PC-3 (cell line): ENCODE measurements around the gene CNPY4. TPM values are rescaled to one million over a fixed set of nuclear protein-coding genes. Genes with fewer than 3 reads are reported as not detected.

Experiments used
- ATAC-seq: fragments of 200-7000 bp; cut with Tn5 transposase; 2 replicates; pipeline ENCODE4 v1.9.1; 2020; ENCODE audit warnings: mild to moderate bottlenecking, moderate library complexity
- BruUV-seq: library from RNA; stranded (reverse); fragments of 400-500 nt; replicated peaks from 2 replicates; lab custom pipeline; 2021; lab: Mats Ljungman, UMichigan
- CTCF ChIA-PET: fragments of 300-600 bp; sonication (Branson Sonifier 250); formaldehyde crosslinking; loops from one replicate; lab custom pipeline; 2022; ENCODE audit warnings: antibody characterized with exemption; lab: Charles Lee
- POLR2A ChIA-PET: fragments of 300-600 bp; sonication (Branson Sonifier 250); formaldehyde crosslinking; loops from one replicate; lab custom pipeline; 2022; ENCODE audit warnings: antibody characterized with exemption; ENCODE audit not compliant: unreplicated experiment; lab: Charles Lee
- DNase-seq: peaks from one replicate; pipeline ENCODE4 v3.0.0-alpha.2; 2015
- H2AFZ ChIP-seq: fragments of 300-600 bp; sonication (generic); 2 replicates; pipeline ENCODE4 v1.6.0; 2016; ENCODE audit warnings: antibody characterized with exemption, low read length
- H3F3A ChIP-seq: fragments of 300-600 bp; sonication (generic); one replicate; pipeline ENCODE4 v1.6.0; 2017; ENCODE audit warnings: antibody characterized with exemption, low read length, control low read depth, mild to moderate bottlenecking; ENCODE audit not compliant: unreplicated experiment
- H3K27ac ChIP-seq: fragments of 300-600 bp; sonication (generic); 2 replicates; pipeline ENCODE4 v1.5.1; 2016; ENCODE audit warnings: mild to moderate bottlenecking, low read length
- H3K27me3 ChIP-seq: fragments of 300-600 bp; sonication (generic); 2 replicates; pipeline ENCODE4 v1.6.1; 2016; ENCODE audit warnings: low read length, mixed read lengths
- H3K36me3 ChIP-seq: fragments of 300-600 bp; sonication (generic); 2 replicates; pipeline ENCODE4 v1.6.1; 2016; ENCODE audit warnings: low read depth, mixed run types, low read length, mixed read lengths
- H3K4me1 ChIP-seq: fragments of 300-600 bp; sonication (generic); 2 replicates; pipeline ENCODE4 v1.5.1; 2016; ENCODE audit warnings: low read length; ENCODE audit not compliant: insufficient read depth
- H3K4me2 ChIP-seq: fragments of 300-600 bp; sonication (generic); 2 replicates; pipeline ENCODE4 v1.6.0; 2016; ENCODE audit warnings: low read length
- H3K4me3 ChIP-seq: fragments of 300-600 bp; sonication (generic); 2 replicates; pipeline ENCODE4 v1.5.1; 2016; ENCODE audit warnings: mild to moderate bottlenecking, low read length, mixed read lengths
- H3K79me2 ChIP-seq: fragments of 300-600 bp; sonication (generic); 2 replicates; pipeline ENCODE4 v1.6.1; 2017; ENCODE audit warnings: low read length, mixed read lengths
- H3K9ac ChIP-seq: fragments of 300-600 bp; sonication (generic); 2 replicates; pipeline ENCODE4 v1.6.0; 2016; ENCODE audit warnings: mild to moderate bottlenecking, low read length
- H3K9me2 ChIP-seq: fragments of 300-600 bp; sonication (generic); replicated peaks from 2 replicates; pipeline ENCODE4 v1.6.1; 2016; ENCODE audit warnings: mixed run types, low read length, mixed read lengths
- H3K9me3 ChIP-seq: fragments of 300-600 bp; sonication (generic); 2 replicates; pipeline ENCODE4 v1.6.1; 2016; ENCODE audit warnings: low read length, mixed read lengths
- H4K20me1 ChIP-seq: fragments of 300-600 bp; sonication (generic); 2 replicates; pipeline ENCODE4 v1.6.1; 2016; ENCODE audit warnings: low read length, mixed read lengths
- EZH2 ChIP-seq: fragments of 300-600 bp; sonication (generic); IDR thresholded peaks from one replicate; pipeline ENCODE4 v1.6.1; 2017; ENCODE audit warnings: antibody characterized with exemption, mild to moderate bottlenecking, low read length; ENCODE audit not compliant: unreplicated experiment
- EZH2phosphoT487 ChIP-seq: fragments of 300-600 bp; sonication (generic); IDR thresholded peaks from 2 replicates; pipeline ENCODE4 v1.6.1; 2018; ENCODE audit warnings: mild to moderate bottlenecking, antibody characterized with exemption, low read length, borderline replicate concordance
- intact Hi-C: fragments of 100-400 bp; cut with micrococcal nuclease; formaldehyde crosslinking; loops from 2 replicates; pipeline ENCODE4 v1.9.0; 2023
- total RNA-seq: library from RNA; depleted of rRNA; stranded (reverse); fragments of >200 nt; gene quantifications from 2 replicates; pipeline ENCODE4 v1.2.3, GENCODE V29; 2014
- TF ChIP-seq, protein P1 (sequence below): fragments of 300-600 bp; sonication (generic); conservative IDR thresholded peaks from 2 replicates; pipeline ENCODE4 v1.5.1; 2017; ENCODE audit warnings: antibody characterized with exemption, low read depth, mild to moderate bottlenecking, low read length

Gene CNPY4
- total RNA-seq, 1 experiment from 2014 or later = 7.5 TPM

DNA sequence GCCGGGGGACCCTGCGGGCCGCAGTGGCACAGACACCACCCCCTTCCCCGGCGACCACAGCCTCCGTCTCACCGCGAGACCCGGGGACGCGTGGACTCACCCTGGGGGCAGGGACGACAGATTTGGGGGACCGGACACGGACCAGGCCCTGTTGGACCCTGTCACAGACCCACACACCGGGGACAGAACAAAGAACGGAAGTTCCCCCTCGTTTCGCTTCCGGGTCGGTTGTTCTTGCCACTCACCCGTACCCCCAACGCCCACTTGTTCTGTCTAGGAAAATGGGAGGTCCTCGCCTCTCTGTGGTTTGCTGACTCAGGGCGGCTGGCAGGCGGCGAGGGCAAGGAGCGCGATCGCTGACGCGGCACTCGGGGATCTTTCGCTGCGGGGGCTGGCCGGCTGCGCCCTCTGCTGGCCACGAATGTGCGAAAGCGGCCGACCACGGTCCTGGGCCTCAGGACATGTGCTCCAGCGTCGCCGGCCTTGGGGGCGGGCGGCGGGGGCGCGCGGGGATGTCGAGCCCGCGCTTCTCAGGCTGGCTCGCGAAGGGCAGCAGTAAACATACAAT, 37.8 kb upstream of the CNPY4 start, which contains the start of gene ZNF3:
Gene ZNF3, minus strand, starts transcription at position 189 of the 568 bp plus-strand sequence. CDS start 4,366 bp downstream, outside the sequence.
- intact Hi-C loops = loop anchor here (1.0 to 5.0 kb wide), 3 partner anchors 46 to 674 kb away; partner anchors contain the start of genes BUD31, MBLAC1 and PDAP1
- no peaks in the 10 kb centered on the region for H3F3A ChIP-seq
- POLR2A ChIA-PET = interaction anchor here (1.1 kb wide), 2 partner anchors 18 to 20 kb away, joined by 9 to 30 read pairs; partner anchors contain the start of genes AP4M1 and MCM7

DNA sequence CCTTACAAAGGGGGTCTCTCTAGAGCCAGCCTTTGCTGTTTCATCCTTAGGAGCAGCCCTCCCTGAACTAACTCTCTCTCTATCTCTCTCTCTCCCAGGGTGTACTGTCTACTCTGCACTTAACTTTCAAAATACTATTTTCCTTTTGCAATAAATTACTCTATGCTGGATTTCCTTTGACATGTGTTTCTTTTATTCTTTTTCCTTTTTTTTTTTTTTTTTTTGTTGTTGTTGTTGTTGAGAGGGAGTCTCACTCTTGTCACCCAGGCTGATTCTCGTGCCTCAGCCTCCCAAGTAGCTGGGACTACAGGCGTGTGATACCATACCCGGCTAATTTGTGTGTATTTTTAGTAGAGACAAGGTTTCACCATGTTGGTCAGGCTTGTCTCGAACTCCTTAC, 36.5 kb upstream of the CNPY4 start:
- CTCF ChIA-PET = interaction anchor here (0.6 kb wide), 1 partner anchor 17 kb away, joined by 6 read pairs; no protein-coding TSS in a partner anchor
- POLR2A ChIA-PET = interaction anchor here (0.6 to 1.1 kb wide), 6 partner anchors 9 to 1204 kb away, joined by 4 to 30 read pairs (median 6); partner anchors contain the start of genes AP4M1 and MCM7
- intact Hi-C loops = loop anchor here (5.0 kb wide), 2 partner anchors 44 to 676 kb away; partner anchors contain the start of genes BUD31, MBLAC1 and PDAP1
- BruUV-seq = no TSS peak
- H3K4me2 ChIP-seq = peak overlapping the region; percentile 66; the same call in 1 of the 2 replicates
- H3K4me1 ChIP-seq = peaks cover 27% of the 10 kb centered on the region
- H3K9me2 ChIP-seq = no peaks in the 10 kb centered on the region
- peaks cover 36% of the 10 kb centered on the region for H3K79me2 ChIP-seq
- DNase-seq (no peak), ATAC-seq (no peak)
- H3K36me3 ChIP-seq = peaks cover 13% of the 10 kb centered on the region; the same call in 1 of the 2 replicates
- no peak overlapping the region for H3K4me3 ChIP-seq
- H4K20me1 ChIP-seq = 0 out of 2 replicates have a peak, but pooled peaks cover 6% of the 10 kb centered on the region
- H3F3A ChIP-seq = no peaks in the 10 kb centered on the region
- H3K27me3 ChIP-seq = no peaks in the 10 kb centered on the region
- TF ChIP-seq EZH2 (no peak), EZH2phosphoT487 (no peak)
- TF ChIP-seq, protein P1, sequence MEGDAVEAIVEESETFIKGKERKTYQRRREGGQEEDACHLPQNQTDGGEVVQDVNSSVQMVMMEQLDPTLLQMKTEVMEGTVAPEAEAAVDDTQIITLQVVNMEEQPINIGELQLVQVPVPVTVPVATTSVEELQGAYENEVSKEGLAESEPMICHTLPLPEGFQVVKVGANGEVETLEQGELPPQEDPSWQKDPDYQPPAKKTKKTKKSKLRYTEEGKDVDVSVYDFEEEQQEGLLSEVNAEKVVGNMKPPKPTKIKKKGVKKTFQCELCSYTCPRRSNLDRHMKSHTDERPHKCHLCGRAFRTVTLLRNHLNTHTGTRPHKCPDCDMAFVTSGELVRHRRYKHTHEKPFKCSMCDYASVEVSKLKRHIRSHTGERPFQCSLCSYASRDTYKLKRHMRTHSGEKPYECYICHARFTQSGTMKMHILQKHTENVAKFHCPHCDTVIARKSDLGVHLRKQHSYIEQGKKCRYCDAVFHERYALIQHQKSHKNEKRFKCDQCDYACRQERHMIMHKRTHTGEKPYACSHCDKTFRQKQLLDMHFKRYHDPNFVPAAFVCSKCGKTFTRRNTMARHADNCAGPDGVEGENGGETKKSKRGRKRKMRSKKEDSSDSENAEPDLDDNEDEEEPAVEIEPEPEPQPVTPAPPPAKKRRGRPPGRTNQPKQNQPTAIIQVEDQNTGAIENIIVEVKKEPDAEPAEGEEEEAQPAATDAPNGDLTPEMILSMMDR = no peak
- no peak overlapping the region for H3K9ac ChIP-seq
- H3K9me3 ChIP-seq = no peaks in the 10 kb centered on the region
- H2AFZ ChIP-seq = no peak overlapping the region
- H3K27ac ChIP-seq = no peak overlapping the region

More for the DNA sequence above, 37.8 kb upstream of the CNPY4 start, which contains the start of gene ZNF3:
- Histone ChIP-seq H3K36me3 (peaks cover 21% of the 10 kb centered on the region), H3K27ac (peak within 1 kb of the TSS; percentile 53), H3K4me2 (peak within 1 kb of the TSS; percentile 84), H3K27me3 (no peaks in the 10 kb centered on the region), H3K9ac (peak within 1 kb of the TSS; percentile 95), H2AFZ (peak within 1 kb of the TSS; percentile 61), H3K79me2 (peaks cover 47% of the 10 kb centered on the region), H3K4me1 (peaks cover 13% of the 10 kb centered on the region), H3K4me3 (peak within 1 kb of the TSS; percentile 100), H3K9me3 (no peaks in the 10 kb centered on the region), H3K9me2 (no peaks in the 10 kb centered on the region), H4K20me1 (0 out of 2 replicates have a peak, but pooled peaks cover 6% of the 10 kb centered on the region)
- ATAC-seq (peak; percentile 80), DNase-seq (peak; percentile 98)
- TF ChIP-seq, protein P1 = peak; percentile 89
- no peak for TF ChIP-seq EZH2phosphoT487
- CTCF ChIA-PET = no interaction called here
- BruUV-seq = no TSS peak

DNA sequence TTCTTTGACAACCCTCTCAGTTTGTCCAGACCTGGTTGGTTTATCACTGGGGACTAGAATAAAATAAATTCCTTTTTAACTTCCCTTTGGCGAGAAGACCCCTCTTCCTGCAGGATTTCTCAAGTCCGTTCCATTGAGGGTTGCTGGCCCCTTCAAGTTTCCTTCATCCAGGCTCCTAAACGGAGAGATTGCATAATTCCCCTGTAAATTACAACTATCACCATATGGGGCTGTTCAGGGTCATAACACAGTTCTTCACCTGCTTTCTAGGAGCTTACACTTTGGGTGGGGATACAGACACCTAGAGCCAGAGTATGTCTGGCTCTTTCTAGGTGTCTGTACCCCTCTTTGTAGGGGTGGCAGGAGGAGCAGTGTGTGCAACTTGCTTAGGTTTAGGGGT, 33.9 kb upstream of the CNPY4 start:
- no TSS peak for BruUV-seq
- CTCF ChIA-PET = no interaction called here

More for the DNA sequence above, 33.9 kb upstream of the CNPY4 start:
- DNase-seq (no peak), ATAC-seq (no peak)
- no peak overlapping the region for H3K4me2 ChIP-seq
- H3K4me1 ChIP-seq = peaks cover 36% of the 10 kb centered on the region
- no peak overlapping the region for H3K9ac ChIP-seq
- no peak overlapping the region for H2AFZ ChIP-seq
- H3K36me3 ChIP-seq = peaks cover 3% of the 10 kb centered on the region; the same call in 1 of the 2 replicates
- no peaks in the 10 kb centered on the region for H3K9me2 ChIP-seq
- POLR2A ChIA-PET = no interaction called here
- H3K9me3 ChIP-seq = no peaks in the 10 kb centered on the region
- no peak for TF ChIP-seq EZH2phosphoT487
- TF ChIP-seq EZH2 = no peak
- TF ChIP-seq, protein P1 = no peak
- H3K27me3 ChIP-seq = no peaks in the 10 kb centered on the region
- intact Hi-C loops = no loop called here
- H3K79me2 ChIP-seq = peaks cover 32% of the 10 kb centered on the region
- H3K4me3 ChIP-seq = no peak overlapping the region
- no peaks in the 10 kb centered on the region for H3F3A ChIP-seq
- H4K20me1 ChIP-seq = no peaks in the 10 kb centered on the region
- H3K27ac ChIP-seq = no peak overlapping the region
